ENCODE results near the gene HDGFL3. TPM values are rescaled to one million over a fixed set of nuclear protein-coding genes. Genes with fewer than 3 reads are reported as not detected.

Gene HDGFL3
- total and polyA plus RNA-seq, 2 experiments from 2014 or later, result 68.6 to 135 TPM

DNA sequence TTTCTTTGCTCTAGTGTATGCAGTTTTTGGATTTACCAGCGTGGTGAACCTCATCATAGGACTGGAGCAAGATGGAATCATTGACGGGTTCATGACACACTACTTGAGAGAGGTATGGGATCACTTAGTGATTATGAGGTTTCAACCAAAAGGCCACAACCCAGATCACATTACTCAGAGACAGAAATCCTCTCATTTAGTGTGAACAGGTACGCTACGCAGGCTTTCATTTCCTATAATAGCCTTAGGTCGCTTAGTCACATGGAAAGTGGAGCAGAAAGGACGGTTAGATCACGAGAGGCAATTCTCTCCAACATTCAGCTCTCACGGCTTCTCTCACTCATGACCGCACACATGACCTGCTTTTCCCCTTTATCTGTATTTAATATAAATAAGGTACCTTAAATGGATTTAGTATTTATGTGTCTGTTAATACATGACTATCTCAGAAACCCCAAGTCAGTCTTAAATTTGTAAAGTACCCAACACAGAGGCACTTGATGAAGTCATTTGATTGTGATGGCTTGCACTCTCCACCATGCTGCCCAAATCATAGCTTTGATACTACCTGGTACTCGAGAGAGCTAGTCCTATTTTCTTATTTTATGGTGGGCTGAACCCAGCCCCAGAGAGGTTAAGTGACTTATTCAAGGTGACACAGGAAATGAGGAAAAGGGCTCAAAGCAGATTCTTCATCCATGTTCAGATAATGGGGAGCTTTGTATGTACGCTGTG, 91.6 kb downstream of the HDGFL3 start:
- no peaks in the 10 kb centered on the region for H3F3A ChIP-seq (replicated peaks; ENCODE audit: low read depth)
- H4K20me1 ChIP-seq (replicated peaks; ENCODE audit: insufficient read depth), result no peaks in the 10 kb centered on the region
- ATAC-seq (no peak), DNase-seq (ENCODE audit: low spot score) (no peak)
- Mint-ChIP-seq H3K9me3 (peaks cover 3% of the 10 kb centered on the region; the same call in 2 of the 3 replicates), H3K4me3 (no peak overlapping the region), H3K36me3 (ENCODE audit: low read depth) (peaks cover 3% of the 10 kb centered on the region; the same call in 1 of the 3 replicates), H3K27ac (no peak overlapping the region), H3K27me3 (ENCODE audit: insufficient read depth, low read depth, poor library complexity) (peaks cover 6% of the 10 kb centered on the region), H3K4me1 (peaks cover 3% of the 10 kb centered on the region)
- H3K27me3 ChIP-seq (ENCODE audit: insufficient read depth), result no peaks in the 10 kb centered on the region
- H3K27ac ChIP-seq (ENCODE audit: low read depth), result no peak overlapping the region
- 0 out of 2 replicates have a peak, but pooled peaks cover 4% of the 10 kb centered on the region for H3K9me2 ChIP-seq (ENCODE audit: insufficient read depth)
- H3K4me1 ChIP-seq (ENCODE audit: insufficient read depth), result no peaks in the 10 kb centered on the region
- no peak overlapping the region for H3K4me3 ChIP-seq
- TF ChIP-seq EZH2phosphoT487 (IDR thresholded peaks at IDR 0.05; ENCODE audit: unreplicated experiment) (no peak), EZH2 (IDR thresholded peaks at IDR 0.05; ENCODE audit: low read depth, unreplicated experiment) (no peak)
- H2AFZ ChIP-seq, result no peak overlapping the region
- no peaks in the 10 kb centered on the region for H3K79me2 ChIP-seq (replicated peaks; ENCODE audit: insufficient read depth)
- H3K36me3 ChIP-seq (ENCODE audit: insufficient read depth), result no peaks in the 10 kb centered on the region
- H3K4me2 ChIP-seq, result no peak overlapping the region

DNA sequence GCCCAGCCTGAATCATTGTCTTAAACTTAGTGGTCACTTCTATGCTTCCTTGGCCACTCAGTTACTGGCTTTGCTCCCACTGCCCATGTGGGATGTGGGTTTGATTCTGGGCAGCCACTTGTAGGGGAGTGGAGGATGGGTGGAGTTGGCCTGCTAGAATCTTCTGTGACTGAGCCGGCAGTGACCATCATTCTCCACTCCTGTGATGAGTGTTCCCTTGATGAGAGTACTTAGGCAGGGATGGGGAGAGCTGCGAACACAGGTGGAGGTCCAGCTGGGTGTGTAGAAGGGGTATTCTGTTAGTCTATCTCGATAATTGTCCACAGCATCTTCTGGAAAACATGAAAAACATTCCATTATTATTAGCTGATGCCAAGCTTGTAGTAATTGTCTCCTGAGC, 92.2 kb downstream of the HDGFL3 start:
- Mint-ChIP-seq H3K4me1 (no peaks in the 10 kb centered on the region; the same call in 2 of the 3 replicates), H3K4me3 (no peak overlapping the region), H3K27me3 (ENCODE audit: insufficient read depth, low read depth, poor library complexity) (peaks cover 6% of the 10 kb centered on the region), H3K9me3 (peaks cover 3% of the 10 kb centered on the region; the same call in 2 of the 3 replicates), H3K36me3 (ENCODE audit: low read depth) (peaks cover 3% of the 10 kb centered on the region; the same call in 1 of the 3 replicates), H3K27ac (no peak overlapping the region)
- Histone ChIP-seq H3K4me2 (no peak overlapping the region), H3K9me2 (ENCODE audit: insufficient read depth) (0 out of 2 replicates have a peak, but pooled peaks cover 6% of the 10 kb centered on the region), H4K20me1 (replicated peaks; ENCODE audit: insufficient read depth) (no peaks in the 10 kb centered on the region), H3K27me3 (ENCODE audit: insufficient read depth) (no peaks in the 10 kb centered on the region), H3K79me2 (replicated peaks; ENCODE audit: insufficient read depth) (no peaks in the 10 kb centered on the region), H3K27ac (ENCODE audit: low read depth) (no peak overlapping the region), H3K4me1 (ENCODE audit: insufficient read depth) (no peaks in the 10 kb centered on the region), H3F3A (replicated peaks; ENCODE audit: low read depth) (no peaks in the 10 kb centered on the region), H3K4me3 (no peak overlapping the region), H3K36me3 (ENCODE audit: insufficient read depth) (no peaks in the 10 kb centered on the region), H2AFZ (no peak overlapping the region)
- ATAC-seq (no peak), DNase-seq (ENCODE audit: low spot score) (no peak)
- TF ChIP-seq, protein P1, sequence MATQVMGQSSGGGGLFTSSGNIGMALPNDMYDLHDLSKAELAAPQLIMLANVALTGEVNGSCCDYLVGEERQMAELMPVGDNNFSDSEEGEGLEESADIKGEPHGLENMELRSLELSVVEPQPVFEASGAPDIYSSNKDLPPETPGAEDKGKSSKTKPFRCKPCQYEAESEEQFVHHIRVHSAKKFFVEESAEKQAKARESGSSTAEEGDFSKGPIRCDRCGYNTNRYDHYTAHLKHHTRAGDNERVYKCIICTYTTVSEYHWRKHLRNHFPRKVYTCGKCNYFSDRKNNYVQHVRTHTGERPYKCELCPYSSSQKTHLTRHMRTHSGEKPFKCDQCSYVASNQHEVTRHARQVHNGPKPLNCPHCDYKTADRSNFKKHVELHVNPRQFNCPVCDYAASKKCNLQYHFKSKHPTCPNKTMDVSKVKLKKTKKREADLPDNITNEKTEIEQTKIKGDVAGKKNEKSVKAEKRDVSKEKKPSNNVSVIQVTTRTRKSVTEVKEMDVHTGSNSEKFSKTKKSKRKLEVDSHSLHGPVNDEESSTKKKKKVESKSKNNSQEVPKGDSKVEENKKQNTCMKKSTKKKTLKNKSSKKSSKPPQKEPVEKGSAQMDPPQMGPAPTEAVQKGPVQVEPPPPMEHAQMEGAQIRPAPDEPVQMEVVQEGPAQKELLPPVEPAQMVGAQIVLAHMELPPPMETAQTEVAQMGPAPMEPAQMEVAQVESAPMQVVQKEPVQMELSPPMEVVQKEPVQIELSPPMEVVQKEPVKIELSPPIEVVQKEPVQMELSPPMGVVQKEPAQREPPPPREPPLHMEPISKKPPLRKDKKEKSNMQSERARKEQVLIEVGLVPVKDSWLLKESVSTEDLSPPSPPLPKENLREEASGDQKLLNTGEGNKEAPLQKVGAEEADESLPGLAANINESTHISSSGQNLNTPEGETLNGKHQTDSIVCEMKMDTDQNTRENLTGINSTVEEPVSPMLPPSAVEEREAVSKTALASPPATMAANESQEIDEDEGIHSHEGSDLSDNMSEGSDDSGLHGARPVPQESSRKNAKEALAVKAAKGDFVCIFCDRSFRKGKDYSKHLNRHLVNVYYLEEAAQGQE (IDR thresholded peaks at IDR 0.05; ENCODE audit: unreplicated experiment), result no peak

DNA sequence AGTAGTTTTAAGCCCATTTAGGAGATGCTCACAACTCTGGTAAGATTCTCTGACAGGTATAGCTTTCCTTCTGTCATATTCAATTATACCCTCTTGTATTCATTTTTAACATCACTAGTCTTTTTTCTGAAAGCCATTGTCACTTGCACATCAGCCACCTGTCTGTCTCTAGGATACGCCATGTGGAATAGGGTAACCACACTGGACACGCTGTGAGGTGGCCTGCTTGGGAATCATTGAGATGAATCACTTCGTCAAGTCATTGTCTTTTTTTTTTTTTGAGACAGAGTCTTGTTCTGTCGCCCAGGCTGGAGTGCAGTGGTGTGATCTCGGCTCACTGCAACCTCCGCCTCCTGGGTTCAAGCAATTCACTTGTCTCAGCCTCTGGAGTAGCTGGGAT, 92.8 kb downstream of the HDGFL3 start:
- H3K79me2 ChIP-seq (replicated peaks; ENCODE audit: insufficient read depth), result no peaks in the 10 kb centered on the region
- Mint-ChIP-seq H3K4me1 (peaks cover 2% of the 10 kb centered on the region; the same call in 2 of the 3 replicates), H3K27ac (no peak overlapping the region), H3K4me3 (no peak overlapping the region), H3K36me3 (ENCODE audit: low read depth) (peaks cover 3% of the 10 kb centered on the region; the same call in 1 of the 3 replicates), H3K27me3 (ENCODE audit: insufficient read depth, low read depth, poor library complexity) (peaks cover 6% of the 10 kb centered on the region), H3K9me3 (peaks cover 3% of the 10 kb centered on the region; the same call in 2 of the 3 replicates)
- no peak overlapping the region for H3K27ac ChIP-seq (ENCODE audit: low read depth)
- H3K4me3 ChIP-seq, result no peak overlapping the region
- no peak for ATAC-seq
- no peaks in the 10 kb centered on the region for H3K36me3 ChIP-seq (ENCODE audit: insufficient read depth)
- no peaks in the 10 kb centered on the region for H3K4me1 ChIP-seq (ENCODE audit: insufficient read depth)
- H3K4me2 ChIP-seq, result no peak overlapping the region
- no peak overlapping the region for H2AFZ ChIP-seq
- no peaks in the 10 kb centered on the region for H3F3A ChIP-seq (replicated peaks; ENCODE audit: low read depth)
- no peaks in the 10 kb centered on the region for H3K27me3 ChIP-seq (ENCODE audit: insufficient read depth)
- no peaks in the 10 kb centered on the region for H4K20me1 ChIP-seq (replicated peaks; ENCODE audit: insufficient read depth)
- H3K9me2 ChIP-seq (ENCODE audit: insufficient read depth), result 0 out of 2 replicates have a peak, but pooled peaks cover 6% of the 10 kb centered on the region
- DNase-seq (ENCODE audit: low spot score), result no peak
- no peak for TF ChIP-seq NANOG (IDR thresholded peaks at IDR 0.05; ENCODE audit: borderline replicate concordance)
- TF ChIP-seq ZNF114 (CRISPR knock-in tag; IDR thresholded peaks at IDR 0.05), result no peak
- TF ChIP-seq JUNB (IDR thresholded peaks at IDR 0.05; ENCODE audit: unreplicated experiment), result no peak
- no peak for TF ChIP-seq EZH2 (IDR thresholded peaks at IDR 0.05; ENCODE audit: low read depth, unreplicated experiment)
- TF ChIP-seq POLR2AphosphoS5 (IDR thresholded peaks at IDR 0.05; ENCODE audit: low read depth), result no peak
- no peak for TF ChIP-seq ZNF331 (CRISPR knock-in tag; IDR thresholded peaks at IDR 0.05; ENCODE audit: low read depth)
- TF ChIP-seq STAT1 (IDR thresholded peaks at IDR 0.05; ENCODE audit: unreplicated experiment), result no peak
- TF ChIP-seq, protein P1 (IDR thresholded peaks at IDR 0.05; ENCODE audit: unreplicated experiment), result no peak
- no peak for TF ChIP-seq CREB1 (CRISPR knock-in tag; IDR thresholded peaks at IDR 0.05; ENCODE audit: low read depth)
- TF ChIP-seq EZH2phosphoT487 (IDR thresholded peaks at IDR 0.05; ENCODE audit: unreplicated experiment), result no peak
